B cell (primary cell): Measurements from ENCODE around the gene PLCL1.

Source experiments
- EZH2 ChIP-seq: IDR thresholded peaks from 2 replicates; pipeline ENCODE4 v1.6.1; 2012; ENCODE audit warnings: borderline replicate concordance, low read depth, mild to moderate bottlenecking, moderate library complexity, low read length; ENCODE audit not compliant: insufficient read depth, poor library complexity, severe bottlenecking
- TF ChIP-seq, protein P1 (sequence below): fragments of 200-600 bp; IDR thresholded peaks from one replicate; pipeline ENCODE4 v1.8.0; 2022; ENCODE audit warnings: antibody characterized with exemption, mild to moderate bottlenecking

DNA sequence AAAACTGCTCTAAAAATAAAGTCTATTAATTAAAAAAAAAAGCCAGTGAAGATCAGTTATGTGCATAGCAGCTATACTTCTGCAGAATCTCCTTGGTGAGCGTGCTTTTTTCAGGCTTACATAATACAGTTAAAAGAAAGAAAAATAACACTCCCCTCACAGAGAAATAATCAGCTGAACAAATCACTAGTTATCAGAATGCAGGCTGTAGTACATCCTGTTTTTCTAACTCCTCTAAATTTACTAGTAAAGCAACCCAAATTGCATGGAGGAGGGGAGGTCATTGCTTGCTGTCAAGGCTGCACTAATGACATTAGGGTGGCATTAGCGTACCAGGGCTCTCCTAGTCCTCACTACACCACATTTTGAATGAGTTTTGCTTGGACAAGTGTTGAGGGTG is 192.2 kb downstream of the PLCL1 start:
- TF ChIP-seq, protein P1, sequence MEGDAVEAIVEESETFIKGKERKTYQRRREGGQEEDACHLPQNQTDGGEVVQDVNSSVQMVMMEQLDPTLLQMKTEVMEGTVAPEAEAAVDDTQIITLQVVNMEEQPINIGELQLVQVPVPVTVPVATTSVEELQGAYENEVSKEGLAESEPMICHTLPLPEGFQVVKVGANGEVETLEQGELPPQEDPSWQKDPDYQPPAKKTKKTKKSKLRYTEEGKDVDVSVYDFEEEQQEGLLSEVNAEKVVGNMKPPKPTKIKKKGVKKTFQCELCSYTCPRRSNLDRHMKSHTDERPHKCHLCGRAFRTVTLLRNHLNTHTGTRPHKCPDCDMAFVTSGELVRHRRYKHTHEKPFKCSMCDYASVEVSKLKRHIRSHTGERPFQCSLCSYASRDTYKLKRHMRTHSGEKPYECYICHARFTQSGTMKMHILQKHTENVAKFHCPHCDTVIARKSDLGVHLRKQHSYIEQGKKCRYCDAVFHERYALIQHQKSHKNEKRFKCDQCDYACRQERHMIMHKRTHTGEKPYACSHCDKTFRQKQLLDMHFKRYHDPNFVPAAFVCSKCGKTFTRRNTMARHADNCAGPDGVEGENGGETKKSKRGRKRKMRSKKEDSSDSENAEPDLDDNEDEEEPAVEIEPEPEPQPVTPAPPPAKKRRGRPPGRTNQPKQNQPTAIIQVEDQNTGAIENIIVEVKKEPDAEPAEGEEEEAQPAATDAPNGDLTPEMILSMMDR: no peak
- TF ChIP-seq EZH2: no peak
